ENCODE measurements around the gene R3HDM2.

GRCh38 chr12:57219205-57219992 lies 211.4 kb downstream of the R3HDM2 start:
- TF ChIP-seq EZH2 (IDR thresholded peaks at IDR 0.05; ENCODE audit: borderline replicate concordance, low read length) (peak; percentile 58), CTCF (conservative IDR thresholded peaks at IDR 0.05 in 1 of 2, IDR thresholded peaks at IDR 0.05 in 1 of 2; ENCODE audit: extremely low read depth in 1 of 2, insufficient read depth in 1 of 2, low read depth in 1 of 2, low read length in 2 of 2) (no peak)

Measured in mammary epithelial cell (primary cell).